Fibroblast of peridontal ligament (primary cell): ENCODE data around the gene PSMB2.
A peak's percentile ranks its signal among the peaks of the same experiment; 100 is the strongest.

Experiments used
- DNase-seq: peaks from one replicate; pipeline ENCODE4 v3.0.0-alpha.2; 2010; ENCODE audit errors: extremely low read depth

The PSMB2 gene

DNA sequence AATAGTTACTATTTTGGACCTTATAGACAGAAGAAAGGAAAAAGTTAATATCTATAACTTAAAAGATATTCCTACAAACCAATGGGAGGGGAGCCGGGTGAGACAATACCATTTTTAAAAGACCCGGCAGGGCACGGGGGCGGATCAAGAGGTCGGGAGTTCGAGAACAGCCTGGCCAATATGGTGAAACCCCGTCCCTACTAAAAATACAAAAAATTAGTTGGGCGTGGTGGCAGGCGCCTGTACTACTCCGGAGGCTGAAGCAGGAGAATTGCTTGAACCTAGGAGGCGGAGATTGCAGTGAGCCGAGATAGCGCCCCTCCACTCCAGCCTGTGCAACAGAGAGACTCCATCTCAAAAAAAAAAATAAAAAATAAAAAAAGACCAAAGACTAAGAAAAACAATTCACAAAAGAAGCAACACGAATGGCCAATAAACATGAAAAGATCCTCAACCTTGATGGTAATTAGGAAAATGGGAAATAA is 1.2 kb upstream of the PSMB2 start:
- no peak for DNase-seq

DNA sequence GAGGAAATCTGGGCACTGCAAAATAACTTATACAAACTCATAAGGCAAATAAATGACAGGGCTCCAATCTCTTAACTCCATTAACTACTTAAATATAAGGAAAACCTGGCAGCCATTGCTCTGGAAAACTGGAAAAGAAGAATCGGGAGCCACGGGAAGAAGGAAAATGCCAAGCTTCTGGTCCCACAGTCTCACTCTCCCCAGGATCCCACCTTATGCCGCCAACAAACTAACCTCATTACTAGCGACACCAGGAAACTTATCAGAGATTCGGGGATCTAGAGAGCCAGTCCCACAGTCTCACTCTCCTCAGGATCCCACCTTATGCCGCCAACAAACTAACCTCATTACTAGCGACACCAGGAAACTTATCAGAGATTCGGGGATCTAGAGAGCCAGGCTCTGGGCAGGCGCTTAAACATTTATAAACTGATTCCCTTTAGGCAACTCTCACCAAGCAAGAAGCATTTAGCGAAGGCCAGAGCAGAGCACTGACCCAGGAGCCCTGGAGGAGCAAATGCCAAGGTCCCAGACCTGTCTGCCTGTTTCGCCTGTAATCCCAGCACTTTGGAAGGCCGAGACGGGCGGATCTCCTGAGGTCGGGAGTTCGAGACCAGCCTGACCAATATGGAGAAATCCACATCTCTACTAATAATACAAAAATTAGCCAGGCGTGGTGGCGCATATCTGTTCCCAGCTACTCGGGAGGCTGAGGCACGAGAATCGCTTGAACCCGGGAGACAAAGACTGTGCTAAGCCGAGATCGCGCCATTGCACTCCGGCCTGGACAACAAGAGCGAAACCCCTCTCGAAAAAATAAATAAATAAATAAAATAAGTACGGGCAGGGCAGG is 720 bp downstream of the PSMB2 start:
- no peak for DNase-seq

DNA sequence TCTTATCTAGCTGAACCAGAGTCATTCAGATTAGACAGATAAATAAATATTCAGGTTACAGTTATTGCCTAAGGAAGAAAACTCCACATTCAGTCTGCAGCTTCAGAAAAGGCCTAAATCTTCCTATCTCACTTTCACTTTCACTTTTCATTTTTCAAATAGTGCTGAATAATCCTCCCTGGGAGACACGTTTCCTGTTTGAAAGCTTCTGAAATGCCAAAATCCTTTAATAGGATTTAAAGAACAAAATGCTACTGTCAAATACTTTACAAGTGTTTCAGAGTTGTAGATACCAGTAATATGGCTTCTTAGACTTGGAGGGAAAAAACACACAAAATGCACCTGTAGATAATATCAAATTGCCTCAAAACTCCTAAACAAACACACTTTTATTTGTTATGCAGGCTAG is 3.9 kb downstream of the PSMB2 start:
- DNase-seq, result peak; percentile 64

DNA sequence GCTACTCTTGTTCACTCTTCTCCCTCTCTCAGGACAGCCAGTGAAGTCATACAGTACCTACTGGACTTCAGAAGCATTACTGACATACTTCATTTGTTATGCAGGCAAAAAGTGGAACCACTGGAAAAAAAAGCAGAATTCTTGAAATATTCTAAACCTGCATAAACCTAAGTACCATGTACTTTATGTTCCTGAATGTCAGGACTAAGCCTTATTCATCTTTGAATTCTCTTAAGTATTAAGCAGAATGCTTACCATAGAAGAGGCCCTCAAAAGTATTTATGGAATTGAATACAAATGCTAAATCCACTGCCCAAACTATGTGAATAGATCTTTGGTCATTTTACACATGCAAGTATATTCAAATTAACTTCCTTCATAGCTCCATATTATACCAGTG is 7.8 kb downstream of the PSMB2 start:
- no peak for DNase-seq

DNA sequence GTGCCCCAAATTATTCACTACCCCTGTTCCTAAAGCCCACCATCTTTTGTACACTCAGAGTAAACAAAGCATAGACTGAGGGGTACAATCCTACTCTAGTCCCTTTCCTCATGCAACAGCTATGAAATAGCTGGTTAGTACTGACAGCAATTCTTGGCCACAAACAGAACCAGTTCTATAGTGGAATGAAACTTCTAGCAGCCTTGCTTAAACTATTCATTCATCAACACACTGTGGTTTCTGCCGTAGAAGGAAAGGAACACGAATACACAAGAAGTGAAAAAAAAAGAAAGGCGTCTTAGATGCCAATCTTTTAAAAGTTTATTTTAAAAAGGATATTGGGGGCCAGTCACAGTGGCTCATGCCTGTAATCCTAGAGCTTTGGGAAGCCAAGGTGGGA is 9.9 kb downstream of the PSMB2 start:
- no peak for DNase-seq

DNA sequence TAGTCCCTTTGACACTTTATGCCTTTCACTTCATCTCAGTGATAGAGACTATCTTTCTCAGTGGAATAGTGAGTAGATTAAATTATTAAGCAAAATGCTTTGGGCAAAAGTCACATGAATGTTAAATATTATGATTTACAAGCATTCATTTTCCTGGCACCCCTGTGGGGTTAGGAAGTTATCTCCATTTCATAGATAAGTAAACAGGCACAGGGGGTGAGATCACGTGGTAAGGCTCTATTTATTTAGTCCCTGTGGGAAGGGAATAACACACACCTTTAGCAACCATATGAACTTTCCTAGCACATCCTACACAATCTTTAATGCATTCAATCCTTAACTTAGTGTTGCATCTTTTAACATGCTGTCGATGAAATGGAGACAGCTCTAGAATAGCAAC is 12.3 kb downstream of the PSMB2 start:
- no peak for DNase-seq

DNA sequence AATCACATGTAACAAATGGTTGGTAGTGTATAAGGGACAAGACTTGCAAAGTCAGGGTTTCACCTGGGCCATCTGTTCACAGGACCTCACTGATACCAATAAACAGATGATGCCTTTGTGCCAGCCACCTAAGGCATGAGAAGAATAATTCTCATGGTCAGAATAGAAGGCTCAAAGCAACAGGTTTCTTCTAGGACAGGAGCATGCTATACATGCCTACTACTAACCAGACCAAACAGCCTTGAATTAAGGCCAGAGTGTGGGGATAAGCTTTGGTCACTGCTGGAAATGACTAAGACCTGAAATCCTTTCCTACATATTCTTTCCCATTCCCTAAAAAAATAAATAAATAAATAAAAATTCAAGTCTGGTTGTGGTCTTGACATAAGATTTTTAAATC is 17.5 kb downstream of the PSMB2 start:
- DNase-seq, result no peak

DNA sequence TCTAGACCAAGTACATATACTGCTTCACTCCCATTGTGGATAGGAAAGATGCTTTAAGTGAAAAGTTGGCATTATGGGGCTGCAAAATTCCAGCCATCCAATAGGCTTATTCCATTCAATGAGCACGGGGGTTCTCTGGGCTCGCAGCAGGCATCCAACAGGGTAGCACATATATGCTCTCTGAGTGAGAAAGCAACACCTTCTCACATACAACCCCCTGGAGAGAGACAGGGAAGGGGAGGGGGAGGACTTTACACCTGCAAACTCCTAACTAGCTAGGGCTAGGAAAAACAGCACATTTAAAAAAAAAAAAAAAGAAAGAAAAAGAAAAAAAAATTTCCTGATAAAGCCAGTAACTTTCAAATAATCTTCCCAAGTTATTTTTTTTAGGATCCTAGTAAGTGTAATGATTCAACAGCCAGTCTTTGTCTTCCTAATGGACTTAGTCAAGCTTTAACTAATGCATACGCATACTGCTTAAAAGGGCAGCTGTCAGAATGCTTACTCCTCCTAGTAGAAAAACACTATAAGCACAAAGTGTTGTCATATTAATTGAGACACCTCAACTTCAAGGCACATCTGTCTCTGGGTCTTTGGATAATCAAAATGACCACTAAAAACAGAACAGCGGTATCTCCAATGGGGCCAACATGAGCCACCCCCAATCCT is 18.7 kb downstream of the PSMB2 start:
- no peak for DNase-seq

DNA sequence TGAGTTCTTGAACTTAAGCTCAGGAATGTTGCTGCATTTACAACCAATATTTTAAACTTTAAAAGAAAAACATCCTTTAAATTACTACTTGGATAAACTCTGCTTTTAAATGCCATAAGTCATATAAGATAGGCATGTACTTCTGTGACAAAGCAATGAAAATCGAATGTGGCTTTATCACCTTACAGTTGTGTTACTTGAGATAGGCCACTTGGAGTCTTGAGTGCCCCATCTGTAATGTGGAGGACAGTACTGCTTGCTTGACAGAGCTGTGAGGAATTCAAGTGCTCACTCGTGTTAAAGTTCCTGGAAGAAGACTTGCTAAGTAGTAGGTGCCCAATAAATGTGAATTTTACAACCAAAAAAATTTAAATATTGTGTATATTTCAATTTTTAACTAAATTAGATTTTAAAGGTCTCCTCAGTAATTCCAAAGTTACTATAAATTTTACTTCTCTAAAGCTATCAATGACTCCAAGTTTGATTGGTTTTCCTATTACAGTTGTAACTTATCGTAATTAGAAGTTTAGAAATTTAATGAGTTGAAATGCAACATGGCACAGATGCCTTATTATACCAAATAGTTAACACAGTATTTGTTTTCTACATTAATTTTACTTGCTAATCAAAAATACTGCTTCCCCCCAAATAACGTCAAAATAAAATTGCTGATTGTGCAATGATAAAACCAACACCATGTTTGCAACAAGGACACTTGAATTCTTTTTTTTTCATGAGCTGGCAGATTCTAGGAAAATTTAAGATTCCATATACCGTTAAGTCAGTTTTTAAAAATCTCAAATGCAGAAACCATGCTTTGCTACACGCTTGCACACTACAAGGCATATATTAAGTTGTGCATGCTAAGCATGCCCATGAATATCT is 21.8 kb downstream of the PSMB2 start:
- no peak for DNase-seq

DNA sequence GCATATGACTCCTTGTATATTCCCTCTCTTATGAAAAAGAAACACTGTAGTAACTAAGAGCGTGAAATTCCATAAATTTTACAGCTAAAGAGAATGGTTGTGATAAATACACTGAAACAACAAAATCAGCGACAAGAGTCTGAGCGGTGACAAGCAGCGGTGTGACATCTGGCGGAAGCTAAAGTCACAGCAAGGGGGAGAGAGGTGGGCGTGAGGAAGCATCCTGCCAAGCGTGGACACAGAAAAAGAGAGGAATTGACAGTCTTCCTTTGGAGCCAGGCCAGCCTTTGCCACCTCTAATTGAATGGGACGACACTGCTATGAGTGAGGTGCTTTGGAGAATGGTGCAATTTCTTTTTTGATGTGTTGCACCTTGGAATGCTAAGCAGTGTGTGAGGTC is 25.9 kb downstream of the PSMB2 start:
- no peak for DNase-seq

DNA sequence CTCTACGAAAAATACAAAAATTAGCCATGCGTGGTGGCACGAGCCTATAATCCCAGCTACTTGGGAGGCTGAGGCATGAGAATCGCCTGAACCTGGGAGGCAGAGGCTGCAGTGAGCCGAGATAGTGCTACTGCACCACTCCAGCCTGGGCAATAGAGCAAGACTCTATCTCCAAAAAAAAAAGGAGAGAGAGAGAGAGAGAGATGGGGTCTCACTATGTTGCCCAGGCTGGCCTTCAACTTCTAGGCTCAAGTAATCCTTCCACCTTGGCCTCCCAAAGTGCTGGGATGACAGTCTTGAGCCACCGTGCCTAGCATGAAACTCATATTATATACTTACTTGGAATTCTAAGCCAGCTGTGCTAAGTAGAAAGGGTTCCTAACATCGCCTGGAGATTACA is 29.7 kb downstream of the PSMB2 start:
- DNase-seq, result no peak

DNA sequence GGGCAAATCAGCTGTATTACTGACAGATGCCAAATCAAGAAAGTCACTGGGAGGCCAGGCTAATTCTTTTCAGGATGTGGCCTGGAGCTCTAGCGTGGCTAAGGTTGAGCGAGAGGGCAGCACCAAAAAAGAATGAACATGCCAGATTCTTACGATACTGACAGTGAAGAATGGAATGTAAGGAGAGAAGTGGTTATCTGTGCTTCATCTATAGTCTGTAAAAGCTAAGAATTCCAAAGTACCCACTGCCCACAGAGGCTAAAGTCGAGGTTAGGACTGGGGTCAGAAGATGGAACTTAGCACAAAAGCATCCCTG is 35.5 kb downstream of the PSMB2 start:
- peak; percentile 55 for DNase-seq

DNA sequence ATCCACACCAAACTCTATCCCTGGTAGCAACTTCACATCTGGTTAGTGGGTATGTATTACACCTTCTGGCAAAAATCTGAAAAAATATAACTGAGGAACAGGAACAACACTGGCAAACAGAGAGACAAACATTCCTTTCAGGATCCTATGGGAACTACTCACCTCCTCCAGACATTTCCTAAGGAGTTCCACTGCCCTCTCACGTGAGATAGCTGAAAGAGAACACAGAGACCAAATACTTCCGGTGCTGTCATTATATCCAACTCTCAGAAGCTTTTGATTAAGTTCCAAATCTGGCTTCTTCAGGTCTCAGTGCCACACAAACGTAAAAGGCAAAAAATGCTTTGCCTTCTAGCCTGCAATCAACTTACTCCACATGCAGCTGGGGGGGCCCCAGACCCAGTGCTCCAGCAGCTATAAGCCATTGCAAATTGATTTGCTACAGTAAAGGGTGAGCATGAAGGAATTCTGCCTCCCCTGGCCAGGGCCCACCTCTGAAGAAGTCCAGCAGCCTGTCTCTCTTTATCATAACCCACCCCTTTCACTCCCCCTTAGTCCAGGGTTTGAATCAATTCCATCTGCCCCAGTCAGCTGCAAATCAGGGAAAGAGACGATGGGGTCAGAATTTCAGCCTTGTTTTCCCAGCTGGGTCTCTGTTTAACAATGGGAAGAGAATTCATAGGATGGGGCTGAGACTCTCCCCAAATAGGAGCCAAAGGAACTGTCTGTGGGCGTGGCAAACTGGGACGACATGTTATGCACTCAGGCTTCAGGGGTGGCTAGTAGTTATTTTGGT is 36.1 kb downstream of the PSMB2 start:
- DNase-seq, result peak; percentile 15

DNA sequence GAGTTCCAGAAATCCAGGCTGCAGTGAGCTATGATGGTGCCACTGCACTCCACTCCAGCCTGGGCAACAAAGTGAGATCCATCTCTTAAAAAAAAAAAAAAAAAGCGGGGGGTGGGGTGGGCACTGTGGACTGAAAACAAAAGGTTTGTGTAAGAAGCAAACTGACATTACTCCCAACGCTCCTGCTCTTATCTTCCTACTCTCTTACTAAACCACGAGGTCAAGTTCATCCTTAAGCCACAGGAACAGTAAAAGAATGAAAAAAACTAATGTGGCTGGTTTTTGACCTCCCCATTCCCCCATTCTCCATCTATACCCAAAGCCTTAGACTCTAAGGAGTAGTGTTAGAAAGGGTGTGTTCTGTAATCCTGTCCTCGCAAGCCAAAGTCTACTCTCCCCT is 37.4 kb downstream of the PSMB2 start:
- DNase-seq, result no peak

DNA sequence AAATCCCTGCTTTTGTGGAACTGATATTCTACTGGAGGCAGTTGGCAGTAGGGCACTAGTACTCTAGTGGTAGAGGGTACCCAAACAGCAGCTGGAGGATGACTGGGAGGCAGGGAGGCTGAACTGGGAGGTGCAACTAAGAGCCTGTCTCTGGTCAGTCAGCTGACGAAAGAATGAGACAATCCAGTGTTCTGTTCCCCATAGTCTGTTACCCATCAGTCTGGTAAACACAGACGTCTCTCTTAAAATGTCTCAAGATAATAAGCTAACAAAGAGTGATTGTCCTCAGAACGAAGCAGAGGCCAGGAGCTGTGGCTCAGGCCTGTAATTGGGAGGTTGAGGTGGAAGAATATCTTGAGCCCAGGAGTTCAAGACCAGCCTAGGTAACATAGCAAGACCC is 37.9 kb downstream of the PSMB2 start:
- DNase-seq, result no peak

DNA sequence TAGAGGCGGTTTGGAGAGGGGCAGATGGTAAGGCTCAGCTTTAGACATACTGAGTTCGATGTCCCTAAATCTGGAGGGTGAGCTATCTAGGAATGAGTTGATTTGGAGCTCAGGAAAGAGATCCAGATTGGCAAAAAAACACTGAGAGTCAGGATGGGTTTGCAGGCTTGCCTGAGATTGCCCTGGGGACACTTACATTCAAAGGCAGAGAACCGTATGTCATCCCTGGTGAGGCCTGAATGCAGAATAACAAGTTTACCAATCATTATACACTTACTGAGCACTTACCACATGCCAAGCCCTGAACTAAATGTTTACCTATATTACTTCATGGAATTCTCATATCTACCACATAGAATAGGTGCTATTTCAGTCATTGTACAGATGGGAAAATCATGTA is 40.7 kb downstream of the PSMB2 start:
- DNase-seq, result no peak

DNA sequence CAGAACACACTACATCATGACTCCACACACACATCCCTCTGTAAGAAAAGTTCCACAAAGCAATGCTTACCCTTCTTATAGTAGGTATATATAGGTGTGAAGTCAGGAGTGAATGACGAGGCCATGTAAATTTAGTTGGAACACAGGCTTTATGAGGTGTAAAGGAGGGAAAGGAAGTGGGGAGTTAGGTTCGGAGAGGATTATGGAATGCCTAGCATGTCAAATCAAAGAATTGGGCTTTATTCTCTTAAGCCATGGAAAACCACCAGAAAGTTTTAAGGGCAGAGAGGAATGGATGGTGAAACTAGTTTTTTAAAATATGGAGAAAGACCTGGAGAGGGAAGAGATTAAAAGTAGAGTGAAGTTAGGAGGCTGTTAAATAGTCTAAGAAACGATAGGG is 41.9 kb downstream of the PSMB2 start:
- no peak for DNase-seq

DNA sequence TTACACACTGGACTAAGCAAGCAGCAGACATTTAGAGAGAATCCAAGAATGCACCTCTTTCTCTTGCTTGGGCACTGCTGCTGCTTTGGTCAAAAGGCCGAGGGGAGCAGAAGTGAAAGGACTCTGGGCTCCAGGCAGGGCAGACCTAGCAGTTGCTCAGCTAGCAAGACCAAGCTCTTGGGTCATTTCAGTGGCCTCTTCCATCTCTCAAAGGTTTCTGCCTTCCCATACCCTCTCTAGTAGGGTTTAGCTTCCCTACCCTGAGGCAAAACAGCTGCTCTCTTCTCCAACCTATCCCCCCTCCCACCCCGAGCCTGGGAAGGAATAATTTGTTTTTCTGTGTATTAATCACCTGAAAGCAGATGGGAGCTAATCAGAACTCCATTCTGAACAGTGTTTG is 42.4 kb downstream of the PSMB2 start:
- no peak for DNase-seq

DNA sequence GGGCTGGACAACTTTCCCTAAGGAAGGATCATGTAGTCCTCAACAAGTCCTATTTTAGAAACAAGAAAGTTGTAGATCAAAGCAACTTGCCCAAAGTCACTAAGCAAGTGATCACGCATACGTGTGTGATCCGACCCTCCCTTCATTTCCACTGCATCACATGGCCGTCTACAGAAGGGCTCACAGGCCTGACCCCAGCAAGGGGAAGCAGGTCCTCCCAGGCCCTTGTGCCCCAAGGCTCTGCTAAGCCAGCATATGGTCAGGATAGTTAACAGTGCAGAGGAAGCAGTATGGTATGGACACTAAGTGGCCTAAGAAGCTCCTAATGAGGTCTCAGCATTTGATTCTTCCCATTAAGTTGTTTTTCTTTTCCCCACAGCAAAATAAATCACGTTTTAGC is 43.5 kb downstream of the PSMB2 start:
- DNase-seq, result no peak

DNA sequence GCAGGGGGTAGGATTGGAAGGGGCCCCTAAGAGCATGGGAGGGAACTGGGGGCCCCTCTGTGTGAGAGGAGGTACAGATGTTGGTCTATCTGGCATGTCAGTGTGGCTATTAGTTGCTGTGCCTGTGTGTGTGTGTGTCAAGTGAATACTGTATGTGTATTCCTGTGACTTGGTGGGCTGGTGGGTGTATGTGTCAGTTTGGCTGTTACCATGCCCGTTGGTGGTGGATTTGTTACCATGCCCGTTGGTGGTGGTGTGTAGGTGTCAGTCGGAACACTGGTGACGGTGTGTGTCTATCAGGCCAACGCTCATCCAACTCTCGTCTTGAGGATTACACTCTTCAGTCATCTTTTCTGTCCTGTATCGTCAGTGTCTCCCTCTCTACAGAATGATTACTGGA is 45.6 kb downstream of the PSMB2 start:
- no peak for DNase-seq

DNA sequence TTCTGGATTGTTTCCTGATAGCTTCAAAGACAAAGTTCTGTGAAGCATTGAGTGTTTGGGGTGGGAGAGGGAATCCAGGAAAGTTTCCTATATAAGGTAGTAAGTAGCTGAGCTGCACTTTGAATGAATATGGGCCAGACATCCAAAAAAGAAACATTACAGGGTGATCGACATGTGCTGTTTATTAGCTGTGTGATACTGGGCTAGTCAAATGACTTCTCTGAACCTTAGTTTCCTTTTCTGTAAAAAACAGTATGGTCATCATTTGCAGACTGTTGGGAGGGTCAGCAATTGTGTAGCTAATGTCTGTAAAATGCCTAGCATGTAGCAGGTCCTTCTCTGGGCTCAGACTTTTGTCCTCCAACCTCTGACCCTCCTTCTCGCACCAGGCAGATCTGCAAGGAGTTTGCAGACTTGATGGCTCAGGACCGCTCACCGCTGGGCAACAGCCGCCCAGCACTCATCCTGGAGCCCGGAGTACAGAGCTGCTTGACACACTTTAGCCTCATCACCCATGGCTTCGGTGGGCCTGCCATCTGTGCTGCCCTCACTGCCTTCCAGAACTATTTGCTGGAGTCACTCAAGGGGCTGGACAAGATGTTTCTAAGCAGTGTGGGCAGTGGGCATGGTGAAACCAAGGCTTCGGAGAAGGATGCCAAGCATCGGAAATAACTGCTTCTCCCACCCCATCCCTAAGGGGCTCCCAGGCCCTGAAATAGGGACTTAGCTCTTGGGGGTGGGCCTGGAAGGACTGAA is 47.1 kb downstream of the PSMB2 start:
- DNase-seq, result no peak
